Stimulated activated CD8-positive, alpha-beta memory T cell treated with anti-CD3 and anti-CD28 coated beads, Interleukin-7, amount 100 ng/mL, for 48 hours (primary cell): ENCODE results near the gene SPDYE2B.
"Not testable (repeated sequence)": the region's sequence is repeated elsewhere in the genome, so short reads cannot be mapped to it uniquely, and the experiment has no call there.

Source experiments
- DNase-seq, 2 donors: peaks; one replicate each; pipeline ENCODE4 v3.0.0-alpha.2; 2020; ENCODE audit warnings: low read depth in 1 of 2; ENCODE audit errors: extremely low read depth in 1 of 2

Gene SPDYE2B

DNA sequence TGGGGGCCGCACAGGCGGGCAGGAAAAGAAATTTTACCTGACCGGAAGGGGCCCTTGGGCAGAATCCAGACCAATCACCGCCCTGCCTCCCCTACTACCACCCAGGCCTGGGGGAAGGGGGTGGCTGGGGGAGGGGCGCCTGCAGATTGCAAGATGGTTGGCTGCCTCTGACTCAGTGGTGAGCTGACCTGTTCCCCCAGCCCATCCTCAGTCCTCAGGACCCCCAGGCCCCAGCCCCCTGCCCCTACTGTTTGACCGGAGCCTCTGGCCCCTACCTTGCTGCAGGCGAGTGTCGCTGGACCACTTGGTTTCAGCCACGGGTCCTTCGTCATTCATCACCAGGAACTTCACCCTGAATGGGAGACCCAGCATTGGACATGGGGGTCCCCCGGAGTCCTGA, 11.3 kb upstream of the SPDYE2B start:
- not testable (repeated sequence) for DNase-seq

DNA sequence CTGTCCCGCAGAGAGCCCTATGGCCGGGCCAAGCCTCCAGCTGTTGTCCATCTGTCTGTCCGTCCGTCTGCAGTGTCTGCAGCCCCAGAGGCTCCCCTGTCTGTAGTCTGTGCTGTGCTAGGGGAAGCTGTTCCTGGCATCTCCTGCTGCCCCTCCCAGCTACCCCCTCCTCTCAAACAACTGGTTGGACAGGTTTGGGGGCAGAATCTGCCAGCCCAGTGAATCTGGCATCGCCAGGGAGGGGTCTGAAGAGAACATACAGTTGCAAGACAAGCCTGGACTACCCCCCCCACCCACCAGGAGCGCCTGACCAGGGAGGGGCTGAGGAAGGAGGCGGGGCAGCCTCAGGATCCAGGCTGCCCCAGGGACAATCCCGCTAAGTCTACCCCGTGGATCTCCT, 7.4 kb upstream of the SPDYE2B start, which contains the start of gene UPK3BL1:
Gene UPK3BL1, minus strand, starts transcription at position 101 of the 400 bp plus-strand sequence. Its CDS starts 50 bp downstream, at position 51.
- DNase-seq: not testable (repeated sequence)

DNA sequence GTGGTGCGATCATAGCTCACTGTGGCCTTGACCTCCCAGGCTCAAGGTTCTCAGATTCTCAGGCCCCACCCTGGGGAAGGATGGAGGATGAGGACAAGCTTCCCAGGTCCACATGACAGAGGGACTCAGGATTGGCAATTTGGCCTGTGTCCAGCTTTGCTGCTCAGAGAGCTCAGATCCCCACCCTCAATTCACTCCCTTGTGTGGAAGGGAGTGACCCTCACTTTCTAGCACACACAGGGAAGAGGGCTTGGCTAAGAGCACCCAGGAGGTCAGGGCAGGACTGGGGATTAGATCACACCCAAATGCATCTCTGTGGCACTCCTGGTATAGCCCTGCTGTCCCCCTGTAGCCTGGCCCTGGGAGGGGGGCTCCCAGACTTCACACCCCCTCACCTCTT, 6.7 kb upstream of the SPDYE2B start:
- not testable (repeated sequence) for DNase-seq

DNA sequence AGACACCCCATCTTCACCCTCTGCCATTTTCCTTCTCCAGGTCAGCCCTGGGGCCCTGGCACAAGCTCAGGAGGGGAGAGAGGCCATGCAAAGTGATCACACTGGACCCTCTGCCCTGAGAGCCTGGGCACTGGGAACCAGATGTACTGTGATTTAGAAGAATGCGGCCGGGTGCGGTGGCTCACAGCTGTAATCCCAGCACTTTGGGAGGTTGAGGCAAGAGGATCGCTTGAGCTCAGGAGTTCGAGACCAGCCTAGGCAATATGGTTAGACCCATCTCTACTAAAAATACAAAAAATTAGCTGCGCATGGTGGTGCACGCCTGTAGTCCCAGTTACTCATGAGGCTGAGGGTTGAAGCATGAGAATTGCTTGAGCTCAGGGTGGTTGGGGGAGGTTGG, 2.3 kb upstream of the SPDYE2B start:
- not testable (repeated sequence) for DNase-seq

DNA sequence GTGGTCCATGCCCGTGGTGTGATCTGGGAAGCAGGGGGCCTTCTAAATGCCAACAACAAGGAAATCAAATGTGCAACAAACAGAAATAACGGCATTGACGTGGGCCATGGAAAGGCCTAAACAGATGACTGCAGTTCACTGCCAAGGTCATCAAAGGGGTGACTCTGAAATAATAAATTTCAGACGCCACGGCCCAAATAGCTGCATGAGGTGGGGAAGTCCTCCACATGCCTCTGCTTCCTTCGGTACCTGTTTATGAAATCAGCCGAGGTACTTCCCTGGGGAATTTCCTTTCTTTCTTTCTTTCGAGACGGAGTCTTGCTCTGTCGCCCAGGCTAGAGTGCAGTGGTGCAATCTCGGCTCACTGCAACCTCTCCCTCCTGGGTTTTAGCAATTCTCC, 14.6 kb downstream of the SPDYE2B start:
- not testable (repeated sequence) for DNase-seq

DNA sequence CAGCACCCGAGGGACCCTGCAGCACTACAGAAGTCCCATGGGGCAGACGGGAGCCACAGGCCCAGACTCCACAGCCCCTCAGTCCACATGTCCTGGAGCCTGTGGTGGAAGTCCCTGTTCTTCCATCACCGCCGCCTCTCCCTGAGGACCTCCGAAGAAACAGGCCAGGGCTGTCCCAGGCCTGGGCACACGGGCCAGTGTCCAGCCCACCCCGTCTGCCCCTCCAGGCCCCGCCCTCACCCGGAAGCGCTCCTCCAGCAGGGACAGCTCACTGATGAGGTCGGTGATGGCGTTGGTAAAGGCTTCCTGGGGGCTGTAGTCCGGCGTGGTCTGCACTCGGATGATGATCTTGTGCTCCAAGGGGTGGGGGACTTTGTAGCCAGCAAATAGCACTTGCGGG, 16.7 kb downstream of the SPDYE2B start:
- not testable (repeated sequence) for DNase-seq

DNA sequence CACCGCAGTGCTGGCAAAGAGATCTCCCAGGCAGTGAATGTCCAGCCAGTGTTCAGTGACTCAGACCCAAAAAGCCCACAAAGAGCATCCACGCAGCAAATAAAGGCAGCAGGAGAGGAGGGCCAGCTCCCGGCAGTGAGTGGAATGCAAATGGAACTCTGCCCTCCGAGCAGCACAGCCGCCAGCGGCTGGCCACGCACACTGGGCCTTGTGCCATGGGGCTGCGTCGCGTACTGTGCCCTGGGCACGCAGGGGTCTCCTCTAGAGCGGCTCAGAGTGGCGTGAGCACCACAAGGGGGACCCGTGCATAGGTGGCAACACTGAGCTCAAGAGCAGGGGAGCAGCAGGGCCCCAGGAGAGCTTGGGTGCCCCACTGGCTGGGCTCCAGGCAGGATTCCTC, 17.4 kb downstream of the SPDYE2B start:
- DNase-seq: not testable (repeated sequence)

DNA sequence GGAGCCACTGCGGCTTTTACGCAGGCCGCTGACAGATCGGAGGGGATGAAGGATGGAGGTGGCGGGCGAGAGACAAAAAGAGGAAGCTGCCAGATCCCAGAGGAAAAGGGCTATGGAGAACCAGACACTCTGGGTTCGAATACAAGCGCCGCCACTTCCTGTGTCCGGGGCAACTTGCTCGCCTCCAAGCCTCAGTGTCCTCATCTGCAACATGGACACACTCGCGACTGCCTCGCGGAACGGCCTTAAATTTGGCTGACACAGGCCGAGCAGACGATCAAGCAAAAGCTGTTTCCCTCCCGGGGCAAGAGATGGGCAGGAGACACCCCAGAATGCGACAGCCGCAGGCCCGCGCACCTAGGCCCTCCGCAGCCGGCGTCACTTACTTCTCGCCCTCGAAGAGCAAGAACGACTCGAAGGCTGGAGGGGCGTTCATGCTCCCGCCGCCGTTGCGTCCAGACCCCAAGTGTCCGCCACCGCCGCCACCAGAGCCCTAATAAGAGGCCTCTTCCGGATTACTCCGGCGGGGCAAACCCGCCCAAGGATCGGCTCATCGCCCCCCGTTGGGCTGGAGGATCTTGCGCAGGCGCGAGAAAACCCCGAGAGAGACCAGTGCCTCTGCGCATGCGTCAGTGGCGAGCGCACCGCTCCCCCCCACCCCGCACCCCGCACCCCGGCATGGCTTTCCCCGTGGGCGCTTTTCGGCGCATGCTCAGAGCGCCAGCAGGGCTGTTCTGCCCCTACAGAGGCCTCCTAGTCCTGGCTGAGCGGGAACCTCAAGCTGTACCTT, 21.2 kb downstream of the SPDYE2B start, which contains the start of gene POLR2J2:
Gene POLR2J2, minus strand, starts transcription at position 498 of the 790 bp plus-strand sequence. Its CDS starts 62 bp downstream, at position 436.
- DNase-seq: not testable (repeated sequence)

DNA sequence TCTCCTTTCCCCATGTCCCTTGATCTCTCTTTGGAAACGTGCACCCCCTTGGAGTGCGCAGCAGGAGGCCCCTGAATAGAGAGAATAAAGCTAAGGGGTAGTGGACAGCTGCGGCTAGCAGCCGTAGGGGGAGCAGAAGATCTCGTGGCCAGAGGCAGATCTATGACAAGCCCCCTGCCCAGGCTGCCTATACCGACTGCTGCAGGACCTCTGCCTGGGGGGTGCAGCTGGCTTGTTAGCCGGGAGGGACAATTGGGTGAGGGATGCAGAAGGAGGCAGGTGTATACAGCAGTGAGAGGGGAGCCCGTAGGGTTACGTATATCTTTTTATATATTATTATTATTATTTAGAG, 21.8 kb downstream of the SPDYE2B start:
- not testable (repeated sequence) for DNase-seq

DNA sequence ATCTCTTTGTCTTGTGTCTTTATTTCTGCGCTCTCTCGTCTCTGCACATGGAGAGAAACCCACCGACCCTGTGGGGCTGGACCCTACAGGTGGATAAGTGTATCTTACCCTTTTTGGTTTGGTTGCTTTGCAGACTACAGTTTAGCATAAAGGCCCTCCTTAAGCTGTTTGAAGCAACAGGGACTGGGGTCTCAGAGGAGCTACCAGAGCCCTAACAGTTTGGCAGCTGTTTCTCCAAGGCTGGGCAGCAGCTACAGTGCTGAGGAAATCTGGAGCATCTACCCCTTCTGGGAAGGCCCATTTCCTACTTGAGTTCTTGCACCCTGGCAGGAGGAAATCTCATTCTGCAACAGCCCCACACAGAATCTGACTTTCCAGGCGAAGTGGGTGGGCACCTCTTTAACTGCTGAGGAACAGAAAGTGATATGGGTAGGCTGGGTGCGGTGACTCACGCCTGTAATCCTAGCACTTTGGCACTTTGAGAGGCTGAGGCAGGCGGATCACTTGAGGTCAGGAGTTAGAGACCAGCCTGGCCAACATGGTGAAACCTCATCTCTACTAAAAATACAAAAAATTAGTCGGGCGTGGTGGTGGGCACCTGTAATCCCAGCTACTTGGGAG, 23.4 kb downstream of the SPDYE2B start:
- not testable (repeated sequence) for DNase-seq

DNA sequence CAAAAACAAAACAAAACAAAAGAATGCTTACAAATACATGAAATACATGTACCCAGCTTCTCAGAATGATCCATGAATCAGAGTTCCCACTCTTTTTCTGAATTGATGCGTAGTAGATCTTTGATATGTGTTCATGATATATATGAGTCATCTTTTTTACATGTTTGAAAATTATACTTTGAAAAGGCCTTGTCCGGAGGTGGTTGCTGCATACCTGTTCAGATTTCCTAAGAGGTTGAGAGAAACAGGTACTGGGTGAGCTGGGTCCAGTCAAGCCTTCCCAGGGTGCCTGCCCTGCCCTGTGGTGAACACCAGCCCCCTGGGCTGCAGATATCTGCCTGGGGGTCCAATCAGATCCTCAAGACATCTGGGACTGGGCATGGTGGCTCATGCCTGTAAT, 25.4 kb downstream of the SPDYE2B start:
- not testable (repeated sequence) for DNase-seq

DNA sequence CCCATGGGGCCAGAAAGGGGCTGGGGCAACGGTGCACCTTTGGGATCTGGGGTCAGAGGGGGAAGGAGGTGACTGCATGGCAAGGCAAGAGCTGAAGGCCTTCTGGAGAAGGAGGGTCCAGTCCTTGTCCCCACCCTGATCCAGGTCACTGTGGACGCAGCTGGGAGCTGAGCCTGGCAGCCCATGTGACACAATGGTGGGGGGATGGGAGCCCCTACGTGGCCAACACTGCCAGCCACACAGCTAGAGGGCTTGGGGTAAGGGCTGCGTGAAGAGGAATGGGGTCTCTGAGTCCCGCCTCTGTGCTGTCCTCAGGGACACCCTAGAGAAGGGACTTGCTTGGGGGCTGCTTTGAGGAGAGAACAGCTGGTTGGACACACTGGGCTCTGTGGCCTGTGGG, 30.7 kb downstream of the SPDYE2B start:
- not testable (repeated sequence) for DNase-seq

DNA sequence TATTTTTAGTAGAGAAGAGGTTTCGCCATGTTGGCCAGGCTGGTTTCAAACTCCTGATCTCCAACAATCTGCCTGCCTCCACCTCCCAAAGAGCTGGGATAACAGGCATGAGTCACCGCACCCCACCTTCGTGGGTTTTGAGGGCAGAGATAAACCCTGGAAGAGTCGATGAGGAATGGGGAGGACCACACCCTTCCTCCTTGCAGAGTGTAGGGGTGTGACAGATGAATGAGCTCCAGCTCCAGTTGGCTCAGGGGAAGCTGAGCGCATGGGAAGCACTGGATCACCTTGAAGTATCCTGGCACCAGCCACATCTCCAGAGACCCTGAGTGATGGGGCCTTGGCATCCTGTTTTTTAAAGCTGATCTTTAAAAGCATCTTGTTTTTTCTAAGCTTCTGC, 32.4 kb downstream of the SPDYE2B start:
- DNase-seq: not testable (repeated sequence)

DNA sequence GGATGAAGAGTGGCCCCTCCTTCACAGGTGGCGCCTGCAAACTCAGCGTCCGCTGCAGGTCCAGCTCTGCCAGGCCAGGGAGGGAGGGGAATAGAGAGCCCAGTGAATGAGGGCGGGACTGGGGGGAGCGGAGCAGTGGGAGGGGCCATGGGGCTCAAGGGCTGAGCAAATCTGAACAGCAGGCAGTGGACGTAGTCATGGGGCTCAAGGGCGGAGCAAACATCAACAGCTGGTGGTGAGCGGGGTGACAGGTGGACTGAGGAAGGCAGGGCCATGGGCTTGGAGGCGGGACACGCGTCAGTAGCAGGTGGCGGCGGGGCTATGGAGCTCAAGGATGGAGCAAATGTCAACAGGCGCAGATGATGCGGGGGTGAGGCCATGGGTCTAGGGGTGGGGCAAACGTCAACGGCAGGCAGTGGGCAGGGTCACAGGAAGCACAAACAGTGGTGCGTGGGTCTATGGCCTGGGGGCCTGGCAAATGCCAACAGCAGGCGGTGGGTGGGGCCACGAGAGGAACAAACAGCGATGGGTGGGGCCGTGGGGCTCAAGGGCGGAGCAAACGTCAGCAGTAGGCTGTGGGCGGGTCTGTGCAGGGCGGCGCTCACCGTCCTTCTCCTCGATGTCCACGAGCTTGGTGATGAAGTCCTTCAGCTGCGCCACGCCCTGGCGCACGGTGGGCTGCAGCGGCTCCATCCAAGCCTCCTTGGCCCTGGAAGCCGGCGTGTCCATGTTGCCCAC, 38.3 kb downstream of the SPDYE2B start:
- DNase-seq: not testable (repeated sequence)

DNA sequence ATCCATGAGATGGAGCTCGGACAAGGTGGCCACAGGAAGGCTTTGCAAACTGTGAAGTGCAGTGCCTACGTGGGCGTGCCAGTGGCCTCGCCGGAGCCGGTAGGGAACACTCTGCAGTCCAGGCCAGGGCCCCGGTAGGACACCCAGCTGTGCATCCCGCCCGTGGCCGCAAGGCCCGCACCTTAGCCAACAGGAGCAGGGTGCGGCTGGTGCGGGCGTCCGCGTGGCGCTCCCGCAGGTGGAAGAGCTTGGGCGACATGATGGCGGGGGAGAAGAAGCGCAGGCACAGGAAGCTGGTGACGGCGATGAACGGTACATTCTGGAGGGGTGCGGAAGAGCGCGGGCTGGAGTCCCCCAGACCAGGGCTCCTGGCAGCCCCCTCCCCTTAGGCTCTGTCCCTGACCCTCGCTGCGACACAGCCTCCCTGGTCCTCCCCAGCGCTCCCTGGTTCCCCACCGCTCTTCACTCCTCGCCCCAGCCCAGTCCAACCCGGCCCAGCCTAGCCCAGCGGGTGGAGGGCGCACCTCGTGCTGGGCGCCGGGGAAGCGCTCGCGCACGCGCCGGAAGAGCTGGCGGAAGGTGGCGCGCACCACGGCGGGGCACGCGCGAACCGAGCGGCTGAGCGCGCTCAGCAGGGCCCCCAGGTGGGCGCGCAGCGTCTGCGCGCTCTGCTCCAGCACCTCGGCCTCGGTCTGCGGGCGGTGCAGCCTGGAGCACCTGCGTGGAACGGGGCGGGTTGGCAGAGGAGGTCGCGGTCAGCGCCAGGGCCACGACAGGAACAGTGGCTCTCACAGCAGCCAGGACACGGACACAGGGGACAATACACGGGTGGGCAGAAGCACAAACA, 39.5 kb downstream of the SPDYE2B start:
- DNase-seq: not testable (repeated sequence)

DNA sequence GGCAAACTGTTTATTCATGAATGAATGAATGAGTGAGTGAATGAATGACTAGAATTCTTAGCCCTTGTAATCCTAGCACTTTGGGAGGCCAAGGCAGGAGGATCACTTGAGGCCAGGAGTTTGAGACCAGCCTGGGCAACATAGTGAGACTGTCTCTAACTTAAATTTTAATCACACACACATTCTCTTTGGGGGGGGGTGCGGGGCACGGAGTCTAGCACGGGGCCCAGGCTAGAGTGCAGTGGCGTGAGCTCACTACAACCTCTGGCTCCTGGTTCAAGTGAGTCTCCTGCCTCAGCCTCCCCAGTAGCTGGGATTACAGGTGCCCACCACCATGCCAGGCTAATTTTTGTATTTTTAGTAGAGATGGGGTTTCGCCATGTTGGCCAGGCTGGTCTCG, 40.5 kb downstream of the SPDYE2B start:
- DNase-seq: not testable (repeated sequence)

DNA sequence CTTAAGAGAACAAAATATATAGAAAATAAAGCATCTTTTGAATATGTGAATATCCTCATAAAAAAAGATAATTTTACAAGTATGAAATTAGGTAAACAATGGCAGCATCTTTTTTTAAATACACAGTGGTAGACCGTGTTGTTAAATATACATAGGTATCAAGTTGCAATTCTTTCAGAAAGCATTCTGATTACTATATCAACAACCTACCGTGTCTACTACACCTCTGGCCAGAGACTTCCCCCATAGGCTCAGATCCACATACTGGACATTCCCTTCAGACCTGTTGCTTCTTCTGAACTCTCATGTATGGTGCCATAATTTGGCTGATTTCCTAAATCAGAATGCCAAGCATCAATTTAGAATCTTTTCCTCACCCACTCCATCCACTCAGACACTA, 43.9 kb downstream of the SPDYE2B start:
- DNase-seq: not testable (repeated sequence)

DNA sequence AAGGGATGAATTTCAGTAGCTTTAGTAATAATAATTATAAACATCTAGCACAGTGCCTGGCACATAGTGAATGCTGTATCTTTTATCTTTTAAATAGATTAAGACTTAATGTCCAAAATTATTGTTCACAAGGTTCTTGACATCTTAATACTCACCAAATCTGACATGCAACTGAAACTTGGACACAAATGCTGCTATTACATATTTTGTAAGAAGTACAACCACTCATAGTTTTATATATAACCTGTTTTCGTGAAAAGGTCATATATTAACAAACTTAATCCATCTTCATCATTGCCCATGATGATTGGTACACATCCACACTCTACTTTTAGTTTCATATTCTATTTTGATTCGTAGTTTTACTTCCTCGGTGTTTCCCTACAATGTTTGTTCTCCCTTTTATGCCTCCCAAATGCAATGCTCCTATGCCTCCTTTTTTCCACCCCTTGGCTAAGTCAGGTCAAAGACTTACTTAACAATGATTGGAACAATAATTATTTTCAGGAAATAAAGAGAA, 45.0 kb downstream of the SPDYE2B start:
- DNase-seq: not testable (repeated sequence)

DNA sequence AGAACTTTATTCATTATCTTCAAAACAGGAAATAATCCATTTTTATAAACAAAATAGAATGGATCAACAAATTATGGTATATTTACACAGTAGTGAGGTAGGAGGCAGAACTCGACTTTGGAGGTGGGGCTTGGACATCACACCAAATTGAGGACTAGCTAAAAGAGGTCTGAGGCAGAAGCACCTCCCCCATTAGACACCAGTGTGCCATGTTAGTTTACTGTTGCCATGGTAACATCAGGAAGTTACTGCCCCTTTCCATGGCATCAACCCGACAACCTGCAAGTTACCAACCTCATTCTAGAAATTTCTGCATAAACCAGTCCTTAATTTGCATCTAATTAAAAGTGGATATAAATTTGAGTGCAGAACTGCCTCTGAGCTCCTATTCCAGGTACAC, 45.9 kb downstream of the SPDYE2B start:
- not testable (repeated sequence) for DNase-seq
